Lung (tissue), 12 donors: ENCODE measurements around the gene CTDSP2. TPM values are rescaled to one million over a fixed set of nuclear protein-coding genes. Genes with fewer than 3 reads are reported as not detected.

ENCODE experiments used
- ATAC-seq: fragments of 200-7000 bp; cut with Tn5 transposase; one replicate; pipeline ENCODE4 v1.9.1; 2020; ENCODE audit warnings: moderate number of reproducible peaks; ENCODE audit not compliant: insufficient read depth, low FRiP score
- DNase-seq, 3 donors: peaks; one replicate each; pipeline ENCODE4 v3.0.0-alpha.2; 2013 to 2017
- H3K27ac ChIP-seq, 2 donors: one replicate each; pipeline ENCODE4 v1.5.1; 2013; ENCODE audit warnings: mild to moderate bottlenecking in 2 of 2, moderate library complexity in 2 of 2, control low read depth in 1 of 2, inconsistent platforms in 1 of 2, low read depth in 1 of 2, low read length in 1 of 2
- H3K27me3 ChIP-seq, 3 donors: one replicate each; pipeline ENCODE4 v1.5.1; 2013; ENCODE audit warnings: low read length in 2 of 3; ENCODE audit not compliant: control insufficient read depth in 3 of 3, insufficient read depth in 3 of 3
- H3K36me3 ChIP-seq, 4 donors: one replicate each; pipeline ENCODE4 v1.5.1; 2013; ENCODE audit warnings: low read length in 4 of 4, mild to moderate bottlenecking in 1 of 4, moderate library complexity in 1 of 4; ENCODE audit not compliant: control insufficient read depth in 4 of 4, insufficient read depth in 4 of 4
- H3K4me1 ChIP-seq, 5 donors: one replicate each; pipeline ENCODE4 v1.5.1; 2013; ENCODE audit warnings: low read length in 5 of 5, mild to moderate bottlenecking in 2 of 5, moderate library complexity in 1 of 5; ENCODE audit not compliant: control insufficient read depth in 5 of 5, insufficient read depth in 5 of 5
- H3K4me3 ChIP-seq: one replicate; pipeline ENCODE4 v1.5.1; 2013; ENCODE audit warnings: mild to moderate bottlenecking, control low read depth, moderate library complexity
- H3K9ac ChIP-seq, 2 donors: one replicate each; pipeline ENCODE4 v1.5.1; 2013; ENCODE audit warnings: low read length in 2 of 2, control low read depth in 1 of 2; ENCODE audit not compliant: insufficient read depth in 1 of 2
- H3K9me3 ChIP-seq, 4 donors: one replicate each; pipeline ENCODE4 v1.5.1; 2013; ENCODE audit warnings: low read length in 3 of 4, mild to moderate bottlenecking in 1 of 4, moderate library complexity in 1 of 4; ENCODE audit not compliant: control insufficient read depth in 4 of 4, insufficient read depth in 3 of 4
- CTCF ChIP-seq: IDR thresholded peaks from 2 replicates; pipeline ENCODE4 v1.5.1; 2012; ENCODE audit warnings: mild to moderate bottlenecking; ENCODE audit errors: control extremely low read depth, extremely low read depth
- WGBS, 2 donors: extraction: QIAGEN DNeasy Blood & Tissue Kit; methylation state at CpG; one replicate each; pipeline ENCODE4 v1.1.7; 2013; 5-methylcytosine and 5-hydroxymethylcytosine counted together
- polyA plus RNA-seq, 2 donors: library from polyadenylated mRNA; stranded (reverse); fragments of 200-250 nt; gene quantifications; one replicate each; pipeline ENCODE4 v1.2.1, GENCODE V29; 2013
- total RNA-seq, 2 donors: library from RNA; depleted of rRNA in 1 of 2; stranded (reverse); fragments of >200 nt in 1 of 2; gene quantifications; one replicate each; pipeline ENCODE4 v1.2.1, GENCODE V29; 2014 to 2021
- donor health status: control.
- donor health status: control.
- donor health status: Bipolar disorder and iron deficiency.
- donor health status: healthy.
- donor health status: DM: yes; HTN: yes; CAD: no.

CTDSP2 gene
- total and polyA plus RNA-seq, 4 donors: 46.8 to 179 (median 133) TPM

GRCh38 chr12:57869298-57869926, 22.9 kb upstream of the CTDSP2 start:
- Histone ChIP-seq H3K36me3 (no peaks in the 10 kb centered on the region), H3K9ac (peak overlapping the region in 1 of 2 donors; percentile 74), H3K27ac (peak overlapping the region in 1 of 2 donors; percentile 59), H3K9me3 (no peaks in the 10 kb centered on the region), H3K27me3 (no peaks in the 10 kb centered on the region), H3K4me3 (no peak overlapping the region), H3K4me1 (peaks cover 2 to 37% (median 33%) of the 10 kb centered on the region in 5 donors)
- ATAC-seq: no peak
- no peak for TF ChIP-seq CTCF
- DNase-seq: peak; percentile 41 to 89 (median 81)
- 82 to 86% methylated on average over 11 of the region's 11 CpGs for WGBS, 2 donors

GRCh38 chr12:57868851-57869268, 22.3 kb upstream of the CTDSP2 start:
- Histone ChIP-seq H3K4me1 (peaks cover 3 to 43% (median 34%) of the 10 kb centered on the region in 5 donors), H3K27ac (peak overlapping the region in 1 of 2 donors; percentile 59), H3K36me3 (no peaks in the 10 kb centered on the region), H3K27me3 (no peaks in the 10 kb centered on the region), H3K4me3 (no peak overlapping the region), H3K9ac (peak overlapping the region in 1 of 2 donors; percentile 74), H3K9me3 (no peaks in the 10 kb centered on the region)
- peak; percentile 62 to 67 (median 65) for DNase-seq
- WGBS, 2 donors: 83 to 85% methylated on average over 11 of the region's 11 CpGs
- no peak for TF ChIP-seq CTCF
- no peak for ATAC-seq

- peak; percentile 26 to 63 (median 58) for DNase-seq
- no peak for TF ChIP-seq CTCF
- H3K4me1 ChIP-seq: peaks cover 3 to 49% (median 34%) of the 10 kb centered on the region in 5 donors
- ATAC-seq: no peak
- H3K9ac ChIP-seq: peak overlapping the region in 1 of 2 donors; percentile 74
- H3K27me3 ChIP-seq: no peaks in the 10 kb centered on the region
- H3K9me3 ChIP-seq: no peaks in the 10 kb centered on the region
- no peak overlapping the region for H3K27ac ChIP-seq
- no peak overlapping the region for H3K4me3 ChIP-seq
- H3K36me3 ChIP-seq: no peaks in the 10 kb centered on the region
- WGBS, 2 donors: 82 to 93% methylated on average over 3 of the region's 3 CpGs
Measured at GRCh38 chr12:57868221-57868620, 21.7 kb upstream of the CTDSP2 start.
